CD1c-positive myeloid dendritic cell (primary cell): ENCODE results near the gene PAXX.

ENCODE experiments used
- DNase-seq: peaks from one replicate; pipeline ENCODE4 v3.0.0-alpha.2; 2016; ENCODE audit errors: extremely low spot score

Gene PAXX

GRCh38 chr9:136991993-136992818 is at the start of gene PAXX:
PAXX (plus strand) TSS chr9:136992422; CDS start chr9:136992444, 22 bp downstream.
- DNase-seq = peak; percentile 95

- DNase-seq = no peak
Observed at GRCh38 chr9:136942881-136943230, 49.4 kb upstream of the PAXX start.

GRCh38 chr9:136943291-136944211 is 48.7 kb upstream of the PAXX start:
- no peak for DNase-seq

- peak; percentile 78 for DNase-seq
Observed at GRCh38 chr9:136944212-136944518, 48.1 kb upstream of the PAXX start.

- peak; percentile 99 for DNase-seq
Observed at GRCh38 chr9:136944519-136945332, 47.5 kb upstream of the PAXX start, which contains the start of the genes C8G and FBXW5. C8G (plus strand) TSS chr9:136945243; CDS start chr9:136945321, 78 bp downstream. FBXW5 (minus strand) TSS chr9:136944738; CDS start chr9:136944083, 655 bp downstream.

GRCh38 chr9:136945333-136946227 is 46.6 kb upstream of the PAXX start:
- no peak for DNase-seq

- DNase-seq = no peak
Observed at GRCh38 chr9:136946228-136947027, 45.8 kb upstream of the PAXX start.

- peak; percentile 69 for DNase-seq
Observed at GRCh38 chr9:136947028-136947891, 45.0 kb upstream of the PAXX start.

GRCh38 chr9:136947955-136948510 is 44.2 kb upstream of the PAXX start:
- DNase-seq = peak; percentile 47

GRCh38 chr9:136949239-136949816 is 42.9 kb upstream of the PAXX start:
- no peak for DNase-seq

GRCh38 chr9:136949817-136950655 is 42.2 kb upstream of the PAXX start:
- DNase-seq = peak; percentile 93

GRCh38 chr9:136950656-136951276 is 41.5 kb upstream of the PAXX start:
- DNase-seq = no peak

- DNase-seq = no peak
Observed at GRCh38 chr9:136951541-136952320, 40.5 kb upstream of the PAXX start, which contains the start of gene LCN12. LCN12 (plus strand) TSS chr9:136952273; CDS start chr9:136952328, 55 bp downstream.

- no peak for DNase-seq
Observed at GRCh38 chr9:136952321-136952850, 39.8 kb upstream of the PAXX start.

GRCh38 chr9:136952876-136953770 is 39.1 kb upstream of the PAXX start:
- no peak for DNase-seq
